Esophagus squamous epithelium (tissue), 4 donors: ENCODE data around the gene STK11.

ENCODE experiments used
- CTCF ChIP-seq, 6 experiments: fragments of 450-650 bp in 4 of 6; fragments of 200-600 bp in 2 of 6; sonication (generic) in 2 of 6; IDR thresholded peaks; one replicate each; pipeline ENCODE4 v1.5.1; 2016 to 2019; ENCODE audit warnings: antibody characterized with exemption in 6 of 6, mild to moderate bottlenecking in 4 of 6, moderate library complexity in 4 of 6
- POLR2A ChIP-seq, 4 donors: fragments of 450-650 bp; IDR thresholded peaks; one replicate each; pipeline ENCODE4 v1.6.1; 2017; ENCODE audit warnings: antibody characterized with exemption in 4 of 4, mild to moderate bottlenecking in 4 of 4, moderate library complexity in 3 of 4

DNA sequence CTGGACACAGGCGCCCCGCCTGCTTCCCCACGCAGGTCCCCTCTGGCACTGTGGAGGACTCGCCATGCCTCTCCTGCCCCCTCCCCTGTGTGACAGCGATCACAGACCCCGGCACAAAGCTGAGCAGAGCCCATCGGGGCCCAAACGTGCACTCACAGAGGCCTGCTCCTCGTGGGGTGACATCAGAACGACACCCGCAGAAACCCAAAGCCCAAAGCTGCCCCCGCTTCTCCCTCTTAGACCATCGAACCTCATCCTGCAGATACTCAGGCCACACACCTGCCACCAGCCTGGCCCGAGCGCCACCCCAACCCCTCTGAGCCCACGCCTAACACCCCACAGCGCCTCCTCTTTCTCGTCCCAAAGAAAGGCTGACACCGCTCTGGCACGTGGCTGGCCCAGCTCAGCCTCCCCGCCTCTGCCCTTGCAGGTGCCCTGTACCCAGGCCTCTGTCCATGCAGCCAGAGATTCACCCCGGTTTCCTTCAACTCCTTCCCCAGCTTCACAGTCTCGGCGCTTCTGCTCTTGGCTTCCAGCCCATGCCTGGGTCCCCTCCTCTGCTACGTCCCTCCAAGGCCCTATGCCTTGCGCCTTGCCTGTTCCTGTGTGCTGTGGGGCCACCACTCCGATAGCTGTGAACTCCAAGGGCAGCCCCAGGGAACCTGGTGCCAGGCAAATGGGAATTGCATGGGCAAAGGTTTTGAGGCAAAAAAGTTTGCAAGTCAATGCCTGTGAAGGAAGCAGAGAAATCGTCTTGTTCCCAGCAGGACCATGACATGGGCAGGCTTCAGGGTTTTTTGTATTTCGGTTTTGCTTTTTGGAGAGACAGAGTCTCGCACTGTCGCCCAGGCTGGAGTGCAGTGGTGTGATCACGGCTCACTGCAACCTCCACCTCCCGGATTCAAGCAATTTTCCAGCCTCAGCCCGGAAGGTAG is 33.1 kb downstream of the STK11 start:
- TF ChIP-seq CTCF (IDR thresholded peaks at IDR 0.05): no peak
- no peak for TF ChIP-seq POLR2A (IDR thresholded peaks at IDR 0.05)
